ENCODE data around the gene PHC2. TPM values are rescaled to one million over a fixed set of nuclear protein-coding genes. Genes with fewer than 3 reads are reported as not detected.
A peak's percentile ranks its signal among the peaks of the same experiment; 100 is the strongest.

Gene PHC2
- total and polyA plus RNA-seq, 9 of the 15 experiments (the other 6 are each of a cell fraction or from before 2014, with no cell fraction given) = 3.1 to 67.6 (median 34.6) TPM

GRCh38 chr1:33390542-33390941, 40.4 kb downstream of the PHC2 start:
- POLR2A ChIA-PET = interaction anchor here (0.5 to 0.6 kb wide), 2 partner anchors 162 to 298 kb away, joined by 3 read pairs; no protein-coding TSS in a partner anchor

More at GRCh38 chr1:33390542-33390941, 40.4 kb downstream of the PHC2 start:
- Histone ChIP-seq H3K36me3 (ENCODE audit: control insufficient read depth, insufficient read depth, low read length) (no peaks in the 10 kb centered on the region), H4K20me1 (replicated peaks; ENCODE audit: control insufficient read depth, insufficient read depth, low read length) (no peaks in the 10 kb centered on the region), H3K9me3 (replicated peaks; ENCODE audit: control insufficient read depth, insufficient read depth, low read depth, low read length) (no peaks in the 10 kb centered on the region), H3K27me3 (ENCODE audit: control insufficient read depth in 2 of 2, insufficient read depth in 2 of 2, low read length in 2 of 2) (peaks cover 0 to 9% of the 10 kb centered on the region in 2 experiments; a peak in 2 of 5 replicates), H2AFZ (ENCODE audit: low read depth, low read length) (no peak overlapping the region), H3K9ac (ENCODE audit: insufficient read depth in 1 of 2, low read depth in 2 of 2, low read length in 2 of 2) (no peak overlapping the region), H3K27ac (ENCODE audit: extremely low read depth, low read depth, low read length) (no peak overlapping the region), H3K4me1 (replicated peaks in 1 of 2; ENCODE audit: control insufficient read depth in 2 of 2, insufficient read depth in 2 of 2, low read length in 2 of 2) (peaks cover 0 to 4% of the 10 kb centered on the region in 2 experiments; a peak in 2 of 5 replicates), H3K79me2 (ENCODE audit: control insufficient read depth, insufficient read depth, low read length) (no peaks in the 10 kb centered on the region), H3K9me1 (ENCODE audit: control insufficient read depth, insufficient read depth, low read length) (no peaks in the 10 kb centered on the region), H3K4me3 (no peak overlapping the region), H3K4me2 (ENCODE audit: insufficient read depth, low read length) (no peak overlapping the region)
- WGBS (ENCODE audit: insufficient coverage, low coverage, missing lambda C conversion rate) = 8% methylated on average over 2 of the region's 2 CpGs
- in situ Hi-C loops (cut with MboI) (no loop called here), intact Hi-C loops (cut with micrococcal nuclease) (no loop called here)
- ATAC-seq = no peak
- no TSS peak for BruUV-seq (replicated peaks)
- no peak for FAIRE-seq
- CTCF ChIA-PET (ENCODE audit: low intra/inter-chr PET ratio) = no interaction called here
- DNase-seq (ENCODE audit: extremely low read depth in 1 of 4, low spot score in 3 of 4) = no peak
- TF ChIP-seq ZNF316 (IDR thresholded peaks at IDR 0.05) (peak; percentile 86), MAFK (IDR thresholded peaks at IDR 0.05; ENCODE audit: low read length) (peak; percentile 77), HDAC6 (IDR thresholded peaks at IDR 0.05; ENCODE audit: low read depth, low read length) (no peak), C11orf30 (IDR thresholded peaks at IDR 0.05; ENCODE audit: low read depth) (peak; percentile 65; the same call in 1 of the 2 replicates), MAFF (IDR thresholded peaks at IDR 0.05; ENCODE audit: low read length) (peak; percentile 78), ARID3B (CRISPR knock-in tag; IDR thresholded peaks at IDR 0.05; ENCODE audit: borderline replicate concordance) (no peak), LARP7 (IDR thresholded peaks at IDR 0.05) (no peak), MAFG (tag; conservative IDR thresholded peaks at IDR 0.05) (peak; percentile 63), ARHGAP35 (IDR thresholded peaks at IDR 0.05; ENCODE audit: partially characterized antibody) (no peak), WHSC1 (IDR thresholded peaks at IDR 0.05; ENCODE audit: low read length) (no peak)

All from K562 (cell line).